K562 (cell line): ENCODE results near the gene SPATA25. TPM values are rescaled to one million over a fixed set of nuclear protein-coding genes. Genes with fewer than 3 reads are reported as not detected.

Source experiments
- BCL6 ChIP-seq: fragments of 250-450 bp; sonication (Bioruptor Pico); IDR thresholded peaks from 2 replicates; pipeline ENCODE4 v1.4.0; 2020
- CEBPZ ChIP-seq: fragments of 150-350 bp; IDR thresholded peaks from 2 replicates; pipeline ENCODE4 v1.6.1; 2014; ENCODE audit warnings: low read depth, mild to moderate bottlenecking, low read length, borderline replicate concordance
- FOXJ2 ChIP-seq: fragments of 200-800 bp; sonication (Bioruptor generic); IDR thresholded peaks from 2 replicates; pipeline ENCODE4 v1.6.1; 2016; ENCODE audit warnings: missing genetic modification characterization, missing compliant biosample characterization
- FOXJ3 ChIP-seq: sonication (generic); formaldehyde crosslinking; IDR thresholded peaks from 2 replicates; pipeline ENCODE4 v1.4.0; 2020; ENCODE audit warnings: mild to moderate bottlenecking, missing genetic modification reagents
- L3MBTL2 ChIP-seq: fragments of 450-650 bp; IDR thresholded peaks from 2 replicates; pipeline ENCODE4 v1.6.1; 2016; ENCODE audit warnings: mild to moderate bottlenecking, moderate library complexity
- POLR2H ChIP-seq: IDR thresholded peaks from 2 replicates; pipeline ENCODE4 v1.6.1; 2016; ENCODE audit warnings: missing genetic modification characterization, low read depth, mild to moderate bottlenecking, control low read depth, missing compliant biosample characterization, moderate library complexity
- PREB ChIP-seq: sonication (generic); formaldehyde crosslinking; IDR thresholded peaks from 2 replicates; pipeline ENCODE4 v1.8.1; 2023; ENCODE audit warnings: mild to moderate bottlenecking, missing genetic modification reagents
- RCOR1 ChIP-seq, 2 experiments: IDR thresholded peaks; 2 replicates each; pipeline ENCODE4 v1.6.1; 2012; ENCODE audit warnings: low read depth in 2 of 2, low read length in 2 of 2, borderline replicate concordance in 1 of 2, improper control_type of control experiment in 1 of 2
- TFAP4 ChIP-seq: sonication (generic); formaldehyde crosslinking; IDR thresholded peaks from 2 replicates; pipeline ENCODE4 v1.8.0; 2022; ENCODE audit warnings: missing genetic modification reagents, mild to moderate bottlenecking, moderate library complexity, borderline replicate concordance
- ZNF197 ChIP-seq: fragments of 200-800 bp; sonication (Bioruptor generic); IDR thresholded peaks from 2 replicates; pipeline ENCODE4 v1.6.1; 2016; ENCODE audit warnings: low read depth, missing genetic modification characterization, missing compliant biosample characterization
- ZNF318 ChIP-seq, 2 experiments: fragments of 450-650 bp; IDR thresholded peaks; 2 replicates each; pipeline ENCODE4 v1.6.1; 2016; ENCODE audit warnings: mild to moderate bottlenecking in 2 of 2, borderline replicate concordance in 1 of 2, low read depth in 1 of 2, moderate library complexity in 1 of 2
- ZNF444 ChIP-seq: fragments of 250-450 bp; sonication (Bioruptor Pico); IDR thresholded peaks from 2 replicates; pipeline ENCODE4 v1.4.0; 2020; ENCODE audit warnings: mild to moderate bottlenecking, moderate library complexity
- polyA plus RNA-seq, 8 experiments: library from polyadenylated mRNA; depleted of rRNA in 4 of 8; stranded (reverse) in 5 of 8; unstranded in 3 of 8; fragments of >200 nt; fragmentation: Nextera tagmentation in 2 of 8; fragmentation: Illumina TruSeq in 1 of 8; extraction: Ambion mirVana in 2 of 8; extraction: Trizol in 1 of 8; gene quantifications; 2 replicates each; pipeline versions ENCODE4 v1.2.1 to v1.2.3, GENCODE V29; 2011 to 2014; ENCODE audit warnings: inconsistent platforms in 1 of 8, missing spikeins in 1 of 8
- total RNA-seq, 7 experiments: library from RNA; depleted of rRNA in 6 of 7; stranded (reverse); fragments of >200 nt in 6 of 7; fragmentation: Illumina TruSeq in 2 of 7; extraction: Trizol in 2 of 7; gene quantifications; 2 replicates each; pipeline versions ENCODE4 v1.2.1 to v1.2.3, GENCODE V29; 2011 to 2021; ENCODE audit warnings: low replicate concordance in 1 of 7

The SPATA25 gene
- total and polyA plus RNA-seq, 9 of the 15 experiments (the other 6 are each of a cell fraction or from before 2014, with no cell fraction given), result 0.21 to 0.95 (median 0.53) TPM; not detected in 3

- TF ChIP-seq BCL6 (CRISPR knock-in tag), result no peak
- 0 out of 2 replicates have a peak, but pooled peaks have one; percentile 44 for TF ChIP-seq FOXJ2 (tag)
- TF ChIP-seq POLR2H, result peak; percentile 67
- TF ChIP-seq PREB (CRISPR knock-in tag), result no peak
- TF ChIP-seq ZNF318 (IDR thresholded peaks at IDR 0.05; ENCODE audit: borderline replicate concordance in 1 of 2, low read depth in 1 of 2), result peak in 1 of 2 experiments; percentile 22; a peak in 1 of 4 replicates
- no peak for TF ChIP-seq FOXJ3 (CRISPR knock-in tag)
- TF ChIP-seq TFAP4 (CRISPR knock-in tag), result peak; percentile 63; the same call in 1 of the 2 replicates
- 0 out of 4 replicates have a peak, but pooled peaks of 1 of the 2 experiments have one; percentile 18 for TF ChIP-seq RCOR1 (IDR thresholded peaks at IDR 0.05; ENCODE audit: borderline replicate concordance in 1 of 2, low read depth in 2 of 2, low read length in 2 of 2)
- peak; percentile 80; the same call in 1 of the 2 replicates for TF ChIP-seq CEBPZ
- TF ChIP-seq ZNF197 (CRISPR knock-in tag), result no peak
- peak; percentile 53; the same call in 1 of the 2 replicates for TF ChIP-seq L3MBTL2
- no peak for TF ChIP-seq ZNF444 (CRISPR knock-in tag)
Observed at GRCh38 chr20:45880988-45881788, 6.2 kb downstream of the SPATA25 start, which contains the start of gene ZSWIM1 (continued).
